ENCODE data around the gene ELMO3. TPM values are rescaled to one million over a fixed set of nuclear protein-coding genes. Genes with fewer than 3 reads are reported as not detected.
A peak's percentile ranks its signal among the peaks of the same experiment; 100 is the strongest.

Gene ELMO3
- total RNA-seq, 1 experiment from 2014 or later: 45.8 TPM

DNA sequence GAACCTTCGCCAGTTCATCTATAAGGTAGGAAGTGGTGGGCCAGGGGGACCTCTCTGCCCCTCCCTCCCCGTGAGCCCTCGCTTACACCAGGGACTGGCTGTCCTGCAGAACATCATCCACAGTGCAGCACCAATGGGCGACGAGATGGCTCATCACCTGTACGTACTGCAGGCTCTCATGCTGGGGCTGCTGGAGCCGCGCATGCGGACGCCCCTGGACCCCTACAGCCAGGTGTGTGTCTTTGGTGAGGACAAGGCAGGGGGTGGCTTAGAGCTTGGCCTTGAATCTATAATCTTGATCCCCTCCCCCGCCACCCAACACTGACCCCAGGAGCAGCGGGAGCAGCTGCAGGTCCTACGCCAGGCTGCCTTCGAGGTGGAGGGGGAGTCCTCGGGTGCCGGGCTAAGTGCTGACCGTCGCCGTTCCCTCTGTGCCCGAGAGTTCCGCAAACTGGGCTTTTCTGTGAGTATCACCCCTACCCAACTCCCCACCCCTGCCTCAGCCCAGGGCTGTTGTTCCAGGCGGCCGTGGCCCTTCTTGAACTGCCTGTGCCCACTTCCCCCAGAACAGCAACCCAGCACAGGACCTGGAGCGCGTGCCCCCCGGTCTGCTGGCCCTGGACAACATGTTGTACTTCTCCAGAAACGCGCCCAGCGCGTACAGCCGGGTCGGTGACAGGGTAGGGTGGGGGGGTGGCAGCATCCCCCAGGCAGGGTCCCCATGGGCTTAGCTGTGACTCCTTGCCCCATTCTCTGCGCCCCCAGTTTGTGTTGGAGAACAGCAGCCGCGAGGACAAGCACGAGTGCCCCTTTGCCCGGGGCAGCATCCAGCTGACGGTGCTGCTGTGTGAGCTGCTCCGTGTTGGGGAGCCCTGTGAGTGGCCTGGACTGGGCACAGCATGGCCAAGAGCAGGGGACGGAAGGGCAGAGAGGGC lies 2.7 kb downstream of the ELMO3 start:
- ChIA-PET RAD21 (ENCODE audit: low non-redundant PET in 1 of 2, low total read pairs in 2 of 2, uncharacterized antibody in 2 of 2, unreplicated experiment in 2 of 2) (no interaction called here), POLR2A (no interaction called here), CTCF (interaction anchor here (1.6 kb wide), 1 partner anchor 42 kb away, joined by 7 read pairs; no protein-coding TSS in a partner anchor)
- Histone ChIP-seq H3K27ac (ENCODE audit: low read depth, low read length) (no peak overlapping the region), H3K4me2 (ENCODE audit: low read length) (no peak overlapping the region), H3K4me3 (replicated peaks in 1 of 2; ENCODE audit: low read depth in 1 of 2, low read length in 2 of 2) (no peak overlapping the region), H3K9ac (ENCODE audit: low read length) (no peak overlapping the region), H3K4me1 (ENCODE audit: control insufficient read depth in 1 of 2, insufficient read depth in 2 of 2, low read length in 2 of 2) (peaks cover 15 to 37% of the 10 kb centered on the region in 2 experiments), H3K79me2 (ENCODE audit: insufficient read depth, low read length) (peaks cover 15% of the 10 kb centered on the region; the same call in 1 of the 2 replicates), H2AFZ (ENCODE audit: low read depth, low read length, poor library complexity, severe bottlenecking) (no peak overlapping the region), H3K9me2 (ENCODE audit: insufficient read depth) (no peaks in the 10 kb centered on the region), H3K36me3 (ENCODE audit: control insufficient read depth in 1 of 2, insufficient read depth in 2 of 2, low read length in 2 of 2) (peaks cover 15 to 21% of the 10 kb centered on the region in 2 experiments; a peak in 3 of 4 replicates), H3K27me3 (ENCODE audit: insufficient read depth, low read length) (no peaks in the 10 kb centered on the region), H4K20me1 (ENCODE audit: insufficient read depth) (no peaks in the 10 kb centered on the region; the same call in 1 of the 2 replicates), H3K9me3 (ENCODE audit: control insufficient read depth in 1 of 2, insufficient read depth in 1 of 2, low read depth in 1 of 2, low read length in 2 of 2) (no peaks in the 10 kb centered on the region)
- TSS peak; percentile 5 for BruUV-seq (replicated peaks)
- no peak for ATAC-seq
- DNase-seq (ENCODE audit: low read depth, low spot score): no peak
- intact Hi-C loops (cut with micrococcal nuclease): no loop called here
- TF ChIP-seq POLR2AphosphoS5 (IDR thresholded peaks at IDR 0.05; ENCODE audit: low read depth, low read length) (no peak), EZH2phosphoT487 (IDR thresholded peaks at IDR 0.05; ENCODE audit: borderline replicate concordance) (no peak), EZH2 (IDR thresholded peaks at IDR 0.05) (no peak)

GRCh38 chr16:67202426-67202825 lies 3.5 kb downstream of the ELMO3 start:
- H2AFZ ChIP-seq (ENCODE audit: low read depth, low read length, poor library complexity, severe bottlenecking): no peak overlapping the region
- BruUV-seq (replicated peaks): no TSS peak
- H3K4me3 ChIP-seq (replicated peaks in 1 of 2; ENCODE audit: low read depth in 1 of 2, low read length in 2 of 2): no peak overlapping the region
- H3K9me3 ChIP-seq (ENCODE audit: control insufficient read depth in 1 of 2, insufficient read depth in 1 of 2, low read depth in 1 of 2, low read length in 2 of 2): no peaks in the 10 kb centered on the region
- DNase-seq (ENCODE audit: low read depth, low spot score): no peak
- no peaks in the 10 kb centered on the region for H3K27me3 ChIP-seq (ENCODE audit: insufficient read depth, low read length)
- RAD21 ChIA-PET (ENCODE audit: low non-redundant PET in 1 of 2, low total read pairs in 2 of 2, uncharacterized antibody in 2 of 2, unreplicated experiment in 2 of 2): no interaction called here
- no peak overlapping the region for H3K9ac ChIP-seq (ENCODE audit: low read length)
- CTCF ChIA-PET: no interaction called here
- H3K4me2 ChIP-seq (ENCODE audit: low read length): no peak overlapping the region
- H3K4me1 ChIP-seq (ENCODE audit: control insufficient read depth in 1 of 2, insufficient read depth in 2 of 2, low read length in 2 of 2): peaks cover 19 to 43% of the 10 kb centered on the region in 2 experiments
- POLR2A ChIA-PET: no interaction called here
- ATAC-seq: no peak
- intact Hi-C loops (cut with micrococcal nuclease): no loop called here
- H3K36me3 ChIP-seq (ENCODE audit: control insufficient read depth in 1 of 2, insufficient read depth in 2 of 2, low read length in 2 of 2): peaks cover 11 to 17% of the 10 kb centered on the region in 2 experiments; a peak in 3 of 4 replicates
- H3K79me2 ChIP-seq (ENCODE audit: insufficient read depth, low read length): peaks cover 11% of the 10 kb centered on the region; the same call in 1 of the 2 replicates
- no peaks in the 10 kb centered on the region for H3K9me2 ChIP-seq (ENCODE audit: insufficient read depth)
- H3K27ac ChIP-seq (ENCODE audit: low read depth, low read length): no peak overlapping the region
- H4K20me1 ChIP-seq (ENCODE audit: insufficient read depth): no peaks in the 10 kb centered on the region; the same call in 1 of the 2 replicates
- TF ChIP-seq POLR2A (IDR thresholded peaks at IDR 0.05; ENCODE audit: borderline replicate concordance, extremely low read depth, insufficient read depth, insufficient read length): no peak
- no peak for TF ChIP-seq POLR2AphosphoS5 (IDR thresholded peaks at IDR 0.05; ENCODE audit: low read depth, low read length)
- no peak for TF ChIP-seq EZH2 (IDR thresholded peaks at IDR 0.05)
- no peak for TF ChIP-seq MAX (IDR thresholded peaks at IDR 0.05)
- no peak for TF ChIP-seq ZBTB33 (IDR thresholded peaks at IDR 0.05; ENCODE audit: extremely low read depth, insufficient replicate concordance, low read length)
- TF ChIP-seq SIN3A (IDR thresholded peaks at IDR 0.05; ENCODE audit: low read depth): no peak
- TF ChIP-seq ZFX (IDR thresholded peaks at IDR 0.05): no peak
- TF ChIP-seq ELF1 (IDR thresholded peaks at IDR 0.05; ENCODE audit: borderline replicate concordance, low read depth): no peak
- no peak for TF ChIP-seq SP1 (IDR thresholded peaks at IDR 0.05; ENCODE audit: low read depth)
- TF ChIP-seq EZH2phosphoT487 (IDR thresholded peaks at IDR 0.05; ENCODE audit: borderline replicate concordance): no peak
- TF ChIP-seq FOSL1 (IDR thresholded peaks at IDR 0.05; ENCODE audit: low read depth): no peak
- TF ChIP-seq ZNF274 (IDR thresholded peaks at IDR 0.05; ENCODE audit: low read depth, low read length): no peak
- no peak for TF ChIP-seq EGR1 (IDR thresholded peaks at IDR 0.05; ENCODE audit: low read depth)
- TF ChIP-seq, protein P1, sequence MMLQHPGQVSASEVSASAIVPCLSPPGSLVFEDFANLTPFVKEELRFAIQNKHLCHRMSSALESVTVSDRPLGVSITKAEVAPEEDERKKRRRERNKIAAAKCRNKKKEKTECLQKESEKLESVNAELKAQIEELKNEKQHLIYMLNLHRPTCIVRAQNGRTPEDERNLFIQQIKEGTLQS (IDR thresholded peaks at IDR 0.05): no peak
- TF ChIP-seq, protein P2, sequence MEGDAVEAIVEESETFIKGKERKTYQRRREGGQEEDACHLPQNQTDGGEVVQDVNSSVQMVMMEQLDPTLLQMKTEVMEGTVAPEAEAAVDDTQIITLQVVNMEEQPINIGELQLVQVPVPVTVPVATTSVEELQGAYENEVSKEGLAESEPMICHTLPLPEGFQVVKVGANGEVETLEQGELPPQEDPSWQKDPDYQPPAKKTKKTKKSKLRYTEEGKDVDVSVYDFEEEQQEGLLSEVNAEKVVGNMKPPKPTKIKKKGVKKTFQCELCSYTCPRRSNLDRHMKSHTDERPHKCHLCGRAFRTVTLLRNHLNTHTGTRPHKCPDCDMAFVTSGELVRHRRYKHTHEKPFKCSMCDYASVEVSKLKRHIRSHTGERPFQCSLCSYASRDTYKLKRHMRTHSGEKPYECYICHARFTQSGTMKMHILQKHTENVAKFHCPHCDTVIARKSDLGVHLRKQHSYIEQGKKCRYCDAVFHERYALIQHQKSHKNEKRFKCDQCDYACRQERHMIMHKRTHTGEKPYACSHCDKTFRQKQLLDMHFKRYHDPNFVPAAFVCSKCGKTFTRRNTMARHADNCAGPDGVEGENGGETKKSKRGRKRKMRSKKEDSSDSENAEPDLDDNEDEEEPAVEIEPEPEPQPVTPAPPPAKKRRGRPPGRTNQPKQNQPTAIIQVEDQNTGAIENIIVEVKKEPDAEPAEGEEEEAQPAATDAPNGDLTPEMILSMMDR (IDR thresholded peaks at IDR 0.05 in 2 of 3, conservative IDR thresholded peaks at IDR 0.05 in 1 of 3; ENCODE audit: borderline replicate concordance in 1 of 3, insufficient read depth in 1 of 3, low read depth in 2 of 3, low read length in 2 of 3): no peak

All from HCT116 (cell line).